ENCODE results near the gene AKAP13.

AKAP13 gene

GRCh38 chr15:85592148-85592547, 211.7 kb downstream of the AKAP13 start:
- TF ChIP-seq GATA2 (IDR thresholded peaks at IDR 0.05; ENCODE audit: low read depth, low read length) (no peak), GATA3 (IDR thresholded peaks at IDR 0.05; ENCODE audit: low read depth, low read length) (no peak)

- TF ChIP-seq GATA2 (IDR thresholded peaks at IDR 0.05; ENCODE audit: low read depth, low read length) (no peak), GATA3 (IDR thresholded peaks at IDR 0.05; ENCODE audit: low read depth, low read length) (no peak)
These were observed 213.5 kb downstream of the AKAP13 start for GRCh38 chr15:85593809-85594445.

- TF ChIP-seq GATA3 (IDR thresholded peaks at IDR 0.05; ENCODE audit: low read depth, low read length) (no peak), GATA2 (IDR thresholded peaks at IDR 0.05; ENCODE audit: low read depth, low read length) (no peak)
These were observed 215.6 kb downstream of the AKAP13 start for GRCh38 chr15:85595804-85596536.

GRCh38 chr15:85597155-85597815, 216.9 kb downstream of the AKAP13 start:
- no peak for TF ChIP-seq GATA3 (IDR thresholded peaks at IDR 0.05; ENCODE audit: low read depth, low read length)
- TF ChIP-seq GATA2 (IDR thresholded peaks at IDR 0.05; ENCODE audit: low read depth, low read length) = no peak

- no peak for TF ChIP-seq GATA3 (IDR thresholded peaks at IDR 0.05; ENCODE audit: low read depth, low read length)
- TF ChIP-seq GATA2 (IDR thresholded peaks at IDR 0.05; ENCODE audit: low read depth, low read length) = no peak
These were observed 217.8 kb downstream of the AKAP13 start for GRCh38 chr15:85598219-85598618.

GRCh38 chr15:85598718-85599398, 218.5 kb downstream of the AKAP13 start:
- TF ChIP-seq GATA2 (IDR thresholded peaks at IDR 0.05; ENCODE audit: low read depth, low read length) (no peak), GATA3 (IDR thresholded peaks at IDR 0.05; ENCODE audit: low read depth, low read length) (no peak)

GRCh38 chr15:85600001-85600400, 219.6 kb downstream of the AKAP13 start:
- TF ChIP-seq GATA3 (IDR thresholded peaks at IDR 0.05; ENCODE audit: low read depth, low read length) = no peak
- TF ChIP-seq GATA2 (IDR thresholded peaks at IDR 0.05; ENCODE audit: low read depth, low read length) = no peak

- TF ChIP-seq GATA2 (IDR thresholded peaks at IDR 0.05; ENCODE audit: low read depth, low read length) (no peak), GATA3 (IDR thresholded peaks at IDR 0.05; ENCODE audit: low read depth, low read length) (no peak)
These were observed 222.8 kb downstream of the AKAP13 start for GRCh38 chr15:85603160-85603559.

GRCh38 chr15:85603703-85604102, 223.3 kb downstream of the AKAP13 start:
- no peak for TF ChIP-seq GATA3 (IDR thresholded peaks at IDR 0.05; ENCODE audit: low read depth, low read length)
- TF ChIP-seq GATA2 (IDR thresholded peaks at IDR 0.05; ENCODE audit: low read depth, low read length) = no peak

GRCh38 chr15:85604194-85604593, 223.8 kb downstream of the AKAP13 start:
- TF ChIP-seq GATA2 (IDR thresholded peaks at IDR 0.05; ENCODE audit: low read depth, low read length) (no peak), GATA3 (IDR thresholded peaks at IDR 0.05; ENCODE audit: low read depth, low read length) (no peak)

GRCh38 chr15:85606738-85607137, 226.3 kb downstream of the AKAP13 start:
- no peak for TF ChIP-seq GATA3 (IDR thresholded peaks at IDR 0.05; ENCODE audit: low read depth, low read length)

GRCh38 chr15:85607141-85607806, 226.9 kb downstream of the AKAP13 start:
- no peak for TF ChIP-seq GATA2 (IDR thresholded peaks at IDR 0.05; ENCODE audit: low read depth, low read length)
- TF ChIP-seq GATA3 (IDR thresholded peaks at IDR 0.05; ENCODE audit: low read depth, low read length) = no peak

GRCh38 chr15:85607842-85608241, 227.4 kb downstream of the AKAP13 start:
- TF ChIP-seq GATA3 (IDR thresholded peaks at IDR 0.05; ENCODE audit: low read depth, low read length) (no peak), GATA2 (IDR thresholded peaks at IDR 0.05; ENCODE audit: low read depth, low read length) (no peak)

GRCh38 chr15:85609492-85609891, 229.1 kb downstream of the AKAP13 start:
- TF ChIP-seq GATA2 (IDR thresholded peaks at IDR 0.05; ENCODE audit: low read depth, low read length) (no peak), GATA3 (IDR thresholded peaks at IDR 0.05; ENCODE audit: low read depth, low read length) (no peak)
